H9 (cell line): ENCODE measurements around the gene FANK1. TPM values are rescaled to one million over a fixed set of nuclear protein-coding genes. Genes with fewer than 3 reads are reported as not detected.
"Not testable (repeated sequence)": the region's sequence is repeated elsewhere in the genome, so short reads cannot be mapped to it uniquely, and the experiment has no call there.

Experiments
- DNase-seq: peaks from one replicate; pipeline ENCODE4 v3.0.0-alpha.2; 2017
- H2AFZ ChIP-seq: one replicate; pipeline ENCODE4 v1.6.1; 2013; ENCODE audit warnings: mild to moderate bottlenecking, low read length, control low read depth, moderate library complexity
- H2AK5ac ChIP-seq: 2 replicates; pipeline ENCODE4 v1.6.1; 2013; ENCODE audit warnings: low read length, control low read depth, mixed read lengths; ENCODE audit not compliant: insufficient read length
- H2BK120ac ChIP-seq: one replicate; pipeline ENCODE4 v1.6.1; 2013; ENCODE audit warnings: low read depth, mild to moderate bottlenecking, low read length, control low read depth, inconsistent platforms; ENCODE audit not compliant: poor library complexity, severe bottlenecking
- H2BK12ac ChIP-seq: 2 replicates; pipeline ENCODE4 v1.6.1; 2013; ENCODE audit warnings: low read length, control low read depth, mixed read lengths, low read depth; ENCODE audit not compliant: insufficient read length
- H2BK15ac ChIP-seq: 2 replicates; pipeline ENCODE4 v1.6.1; 2013; ENCODE audit warnings: low read depth, low read length, control low read depth
- H2BK20ac ChIP-seq: one replicate; pipeline ENCODE4 v1.6.1; 2013; ENCODE audit warnings: low read depth, mild to moderate bottlenecking, low read length, control low read depth, inconsistent platforms; ENCODE audit not compliant: poor library complexity, severe bottlenecking
- H2BK5ac ChIP-seq: 2 replicates; pipeline ENCODE4 v1.6.1; 2013; ENCODE audit warnings: low read length, control low read depth, mixed read lengths; ENCODE audit not compliant: insufficient read length
- H3K14ac ChIP-seq: 2 replicates; pipeline ENCODE4 v1.6.1; 2013; ENCODE audit warnings: low read length, control low read depth; ENCODE audit not compliant: insufficient read depth
- H3K18ac ChIP-seq: 2 replicates; pipeline ENCODE4 v1.6.1; 2013; ENCODE audit warnings: low read depth, mild to moderate bottlenecking, mixed read lengths, low read length, control low read depth; ENCODE audit not compliant: insufficient read length
- H3K23ac ChIP-seq: 2 replicates; pipeline ENCODE4 v1.6.1; 2013; ENCODE audit warnings: low read length, control low read depth, mixed read lengths, low read depth; ENCODE audit not compliant: insufficient read length
- H3K23me2 ChIP-seq: 2 replicates; pipeline ENCODE4 v1.6.1; 2013; ENCODE audit warnings: low read depth, mild to moderate bottlenecking, mixed read lengths, low read length, control low read depth; ENCODE audit not compliant: insufficient read length, poor library complexity, severe bottlenecking
- H3K27ac ChIP-seq: 2 replicates; pipeline ENCODE4 v1.5.1; 2013; ENCODE audit warnings: low read length, control low read depth, mixed read lengths, low read depth; ENCODE audit not compliant: insufficient read length
- H3K27me3 ChIP-seq: 2 replicates; pipeline ENCODE4 v1.6.1; 2013; ENCODE audit warnings: low read length, control low read depth, inconsistent platforms; ENCODE audit not compliant: insufficient read depth
- H3K4ac ChIP-seq: 2 replicates; pipeline ENCODE4 v1.6.1; 2013; ENCODE audit warnings: low read depth, mild to moderate bottlenecking, control low read depth, inconsistent platforms, low read length, moderate library complexity
- H3K4me1 ChIP-seq: 2 replicates; pipeline ENCODE4 v1.6.1; 2013; ENCODE audit warnings: low read length, control low read depth, inconsistent platforms; ENCODE audit not compliant: insufficient read depth
- H3K4me2 ChIP-seq: 2 replicates; pipeline ENCODE4 v1.6.1; 2013; ENCODE audit warnings: low read length, control low read depth, mixed read lengths; ENCODE audit not compliant: insufficient read length, insufficient read depth
- H3K56ac ChIP-seq: 2 replicates; pipeline ENCODE4 v1.6.1; 2013; ENCODE audit warnings: low read depth, mild to moderate bottlenecking, mixed read lengths, low read length, control low read depth; ENCODE audit not compliant: insufficient read length
- H3K79me1 ChIP-seq: 2 replicates; pipeline ENCODE4 v1.6.1; 2013; ENCODE audit warnings: low read depth, mild to moderate bottlenecking, moderate library complexity, low read length, control low read depth, inconsistent platforms; ENCODE audit not compliant: insufficient read depth, poor library complexity, severe bottlenecking
- H3K79me2 ChIP-seq: 2 replicates; pipeline ENCODE4 v1.6.1; 2013; ENCODE audit warnings: low read length, control low read depth, inconsistent platforms; ENCODE audit not compliant: insufficient read depth
- H3K9ac ChIP-seq: 2 replicates; pipeline ENCODE4 v1.6.1; 2013; ENCODE audit warnings: low read length, control low read depth, mixed read lengths; ENCODE audit not compliant: insufficient read length; ENCODE audit errors: extremely low read depth
- H3K9me3 ChIP-seq: one replicate; pipeline ENCODE4 v1.6.1; 2013; ENCODE audit warnings: low read depth, low read length, inconsistent platforms; ENCODE audit not compliant: control insufficient read depth
- H3T11ph ChIP-seq: one replicate; pipeline ENCODE4 v1.6.1; 2013; ENCODE audit warnings: mild to moderate bottlenecking, low read length, control low read depth, inconsistent platforms
- H4K20me1 ChIP-seq: one replicate; pipeline ENCODE4 v1.6.1; 2013; ENCODE audit not compliant: control insufficient read depth, insufficient read length, insufficient read depth
- H4K5ac ChIP-seq: 2 replicates; pipeline ENCODE4 v1.6.1; 2013; ENCODE audit warnings: low read depth, mild to moderate bottlenecking, mixed read lengths, low read length, control low read depth; ENCODE audit not compliant: insufficient read length
- H4K8ac ChIP-seq: replicated peaks from 2 replicates; pipeline ENCODE4 v1.6.1; 2013; ENCODE audit warnings: low read length, control low read depth, mixed read lengths, low read depth; ENCODE audit not compliant: insufficient read length
- H4K91ac ChIP-seq: 2 replicates; pipeline ENCODE4 v1.6.1; 2013; ENCODE audit warnings: low read depth, mild to moderate bottlenecking, moderate library complexity, mixed read lengths, low read length, control low read depth; ENCODE audit not compliant: insufficient read length
- H3K27ac Mint-ChIP-seq, 3 experiments: 2 replicates in 2 of 3; 3 replicates in 1 of 3; pipeline ENCODE4 v1.8.0; 2020 to 2021; ENCODE audit warnings: mixed read lengths in 3 of 3, mild to moderate bottlenecking in 1 of 3, moderate library complexity in 1 of 3
- H3K27me3 Mint-ChIP-seq: 2 replicates; pipeline ENCODE4 v1.8.0; 2021; ENCODE audit warnings: low read depth, mild to moderate bottlenecking, moderate library complexity, mixed read lengths
- H3K36me3 Mint-ChIP-seq, 3 experiments: 2 replicates in 2 of 3; 3 replicates in 1 of 3; pipeline ENCODE4 v1.8.0; 2020 to 2021; ENCODE audit warnings: low read depth in 3 of 3, mixed read lengths in 3 of 3; ENCODE audit not compliant: insufficient read depth in 1 of 3
- H3K4me1 Mint-ChIP-seq, 2 experiments: 2 replicates each; pipeline ENCODE4 v1.8.0; 2020; ENCODE audit warnings: mixed read lengths in 2 of 2
- H3K4me3 Mint-ChIP-seq, 2 experiments: 2 replicates in 1 of 2; 3 replicates in 1 of 2; pipeline ENCODE4 v1.8.0; 2020 to 2021; ENCODE audit warnings: mild to moderate bottlenecking in 2 of 2, mixed read lengths in 2 of 2, moderate library complexity in 1 of 2
- H3K9me3 Mint-ChIP-seq, 2 experiments: 2 replicates in 1 of 2; 3 replicates in 1 of 2; pipeline ENCODE4 v1.8.0; 2020; ENCODE audit warnings: mild to moderate bottlenecking in 2 of 2, mixed read lengths in 2 of 2, moderate library complexity in 1 of 2
- WGBS: extraction: QIAGEN DNeasy Blood & Tissue Kit; methylation state at CpG from one replicate; pipeline ENCODE4 v1.1.7; 2013; ENCODE audit warnings: missing lambda C conversion rate, low lambda C conversion rate, mixed read lengths; ENCODE audit not compliant: insufficient read length; ENCODE audit errors: extremely low coverage; 5-methylcytosine and 5-hydroxymethylcytosine counted together
- total RNA-seq: library from RNA; stranded (reverse); gene quantifications from 2 replicates; pipeline ENCODE4 v1.2.1, GENCODE V29; 2021
- TF ChIP-seq, protein P1 (sequence below): fragments of 200-600 bp; sonication (generic); conservative IDR thresholded peaks from 3 replicates; pipeline ENCODE4 v1.8.0; 2021; ENCODE audit warnings: antibody characterized with exemption, mild to moderate bottlenecking

FANK1 gene
- total RNA-seq, 1 experiment from 2014 or later: 0.68 TPM

DNA sequence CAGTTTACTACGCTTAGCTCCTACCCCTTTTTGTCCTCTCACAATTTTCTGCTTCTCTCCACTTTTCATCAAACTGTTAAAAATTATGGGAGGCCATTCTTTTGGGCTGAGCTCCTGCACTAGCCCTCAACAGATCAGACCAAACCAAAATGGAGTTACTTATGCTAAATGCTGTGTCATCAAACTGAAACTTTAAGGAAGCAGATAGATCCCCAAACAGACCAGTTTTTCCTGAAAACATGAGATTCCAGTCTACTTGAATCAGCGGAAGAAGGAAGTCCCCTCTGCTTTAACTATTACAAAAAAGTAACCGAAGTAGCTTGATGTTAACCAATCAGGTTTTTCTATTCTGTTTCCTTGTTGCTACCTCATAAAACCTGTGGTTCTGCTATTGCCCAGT is 20.6 kb downstream of the FANK1 start:
- H4K8ac ChIP-seq: no peak overlapping the region
- no peak overlapping the region for H4K91ac ChIP-seq
- H3K23me2 ChIP-seq: no peaks in the 10 kb centered on the region
- no peak overlapping the region for H2BK12ac ChIP-seq
- no peak overlapping the region for H3K27ac ChIP-seq
- TF ChIP-seq, protein P1, sequence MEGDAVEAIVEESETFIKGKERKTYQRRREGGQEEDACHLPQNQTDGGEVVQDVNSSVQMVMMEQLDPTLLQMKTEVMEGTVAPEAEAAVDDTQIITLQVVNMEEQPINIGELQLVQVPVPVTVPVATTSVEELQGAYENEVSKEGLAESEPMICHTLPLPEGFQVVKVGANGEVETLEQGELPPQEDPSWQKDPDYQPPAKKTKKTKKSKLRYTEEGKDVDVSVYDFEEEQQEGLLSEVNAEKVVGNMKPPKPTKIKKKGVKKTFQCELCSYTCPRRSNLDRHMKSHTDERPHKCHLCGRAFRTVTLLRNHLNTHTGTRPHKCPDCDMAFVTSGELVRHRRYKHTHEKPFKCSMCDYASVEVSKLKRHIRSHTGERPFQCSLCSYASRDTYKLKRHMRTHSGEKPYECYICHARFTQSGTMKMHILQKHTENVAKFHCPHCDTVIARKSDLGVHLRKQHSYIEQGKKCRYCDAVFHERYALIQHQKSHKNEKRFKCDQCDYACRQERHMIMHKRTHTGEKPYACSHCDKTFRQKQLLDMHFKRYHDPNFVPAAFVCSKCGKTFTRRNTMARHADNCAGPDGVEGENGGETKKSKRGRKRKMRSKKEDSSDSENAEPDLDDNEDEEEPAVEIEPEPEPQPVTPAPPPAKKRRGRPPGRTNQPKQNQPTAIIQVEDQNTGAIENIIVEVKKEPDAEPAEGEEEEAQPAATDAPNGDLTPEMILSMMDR: no peak
- no peak overlapping the region for H2BK15ac ChIP-seq
- H3K27me3 Mint-ChIP-seq: no peaks in the 10 kb centered on the region; the same call in 1 of the 2 replicates
- WGBS: no CpG with 5 or more reads among the region's 3 CpGs
- no peak overlapping the region for H2BK5ac ChIP-seq
- H3K79me2 ChIP-seq: no peaks in the 10 kb centered on the region
- no peak overlapping the region for H3K4me2 ChIP-seq
- no peaks in the 10 kb centered on the region for H4K20me1 ChIP-seq
- no peaks in the 10 kb centered on the region for H3K9me3 ChIP-seq
- H3K36me3 Mint-ChIP-seq: peaks cover 0 to 6% (median 2%) of the 10 kb centered on the region in 3 experiments; a peak in 3 of 7 replicates
- H3K4ac ChIP-seq: no peak overlapping the region
- H3K18ac ChIP-seq: no peak overlapping the region
- H3K4me3 Mint-ChIP-seq: no peak overlapping the region
- DNase-seq: no peak
- H3K27ac Mint-ChIP-seq: no peak overlapping the region
- no peak overlapping the region for H3K9ac ChIP-seq
- no peak overlapping the region for H3K23ac ChIP-seq
- no peaks in the 10 kb centered on the region for H3K79me1 ChIP-seq
- H2AK5ac ChIP-seq: no peak overlapping the region
- no peak overlapping the region for H3K56ac ChIP-seq
- H2BK20ac ChIP-seq: no peak overlapping the region
- H4K5ac ChIP-seq: no peak overlapping the region
- no peak overlapping the region for H3K14ac ChIP-seq
- H2AFZ ChIP-seq: no peak overlapping the region
- no peaks in the 10 kb centered on the region for H3K27me3 ChIP-seq
- H3K4me1 ChIP-seq: no peaks in the 10 kb centered on the region
- peaks cover 2 to 7% of the 10 kb centered on the region in 2 experiments; a peak in 3 of 4 replicates for H3K4me1 Mint-ChIP-seq
- H3K9me3 Mint-ChIP-seq: peaks cover 7 to 11% of the 10 kb centered on the region in 2 experiments
- no peak overlapping the region for H3T11ph ChIP-seq
- H2BK120ac ChIP-seq: no peak overlapping the region

DNA sequence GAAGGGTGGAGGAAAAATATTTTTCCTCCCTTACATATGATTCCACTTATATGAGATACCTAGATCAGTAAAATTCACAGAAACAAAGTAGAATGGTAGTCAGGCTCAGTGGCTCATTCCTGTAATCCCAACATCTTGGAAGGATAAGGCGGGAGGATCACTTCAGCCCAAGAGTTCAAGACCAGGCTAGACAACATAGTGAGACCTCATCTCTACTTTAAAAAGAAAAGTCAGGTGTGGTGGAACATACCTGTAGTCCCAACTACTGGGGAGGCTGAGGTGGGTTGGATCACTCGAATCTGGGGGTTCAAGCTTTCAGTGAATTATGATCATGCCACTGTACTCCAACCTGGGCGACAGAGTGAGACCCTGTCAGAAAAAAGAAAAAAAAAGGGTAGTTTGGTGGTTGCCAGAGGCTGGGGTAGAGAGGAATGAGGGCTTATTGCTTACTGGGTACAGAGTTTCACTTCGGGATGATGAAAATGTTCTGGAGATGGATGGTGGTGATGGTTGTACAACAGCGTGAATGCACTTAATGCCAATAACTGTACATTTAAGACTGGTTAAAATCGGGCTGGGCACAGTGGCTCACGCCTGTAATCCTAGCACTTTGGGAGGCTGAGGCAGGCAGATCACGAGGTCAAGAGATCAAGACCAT is 21.5 kb downstream of the FANK1 start:
- not testable (repeated sequence) for H4K5ac ChIP-seq, H3K27me3 ChIP-seq, H3K14ac ChIP-seq, H3K36me3 Mint-ChIP-seq, H3K27me3 Mint-ChIP-seq, H3K4me1 Mint-ChIP-seq, H4K91ac ChIP-seq, H3K79me2 ChIP-seq, H2BK120ac ChIP-seq, H2AFZ ChIP-seq, H2BK12ac ChIP-seq, H3K4me1 ChIP-seq, H2AK5ac ChIP-seq, H4K8ac ChIP-seq, H3T11ph ChIP-seq, H3K4me2 ChIP-seq, H3K18ac ChIP-seq, H3K23ac ChIP-seq, H3K23me2 ChIP-seq, H4K20me1 ChIP-seq, H3K9me3 ChIP-seq, H3K56ac ChIP-seq, H3K4me3 Mint-ChIP-seq, H3K79me1 ChIP-seq, H3K27ac Mint-ChIP-seq, H2BK15ac ChIP-seq, H2BK20ac ChIP-seq, H3K4ac ChIP-seq, DNase-seq, H3K27ac ChIP-seq, H2BK5ac ChIP-seq, H3K9ac ChIP-seq
- H3K9me3 Mint-ChIP-seq: peaks cover 7 to 11% of the 10 kb centered on the region in 2 experiments
- WGBS: no CpG with 5 or more reads among the region's 8 CpGs
